Measurements from ENCODE around the gene ABCB9.
A peak's percentile ranks its signal among the peaks of the same experiment; 100 is the strongest.

ABCB9 gene

DNA sequence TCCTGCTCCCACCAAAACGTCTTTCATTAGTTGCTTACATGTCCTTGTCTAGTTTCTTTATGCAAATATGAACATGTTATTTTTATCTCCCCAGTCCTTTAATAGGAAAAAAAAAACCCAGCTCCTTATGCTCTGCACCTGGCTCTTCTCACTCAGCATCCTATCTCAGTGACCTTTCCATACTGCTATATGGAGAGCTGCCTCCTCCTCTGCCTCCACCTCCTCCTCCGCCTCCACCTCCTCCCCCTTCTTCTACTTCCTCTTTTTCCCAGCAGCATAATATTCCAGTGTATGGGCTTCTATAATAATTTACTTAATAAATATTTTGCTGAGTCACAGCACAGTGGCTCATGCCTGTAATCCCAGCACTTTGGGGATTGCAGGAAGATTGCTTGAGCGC lies 31.5 kb downstream of the ABCB9 start:
- Histone ChIP-seq H3K27me3 (ENCODE audit: control insufficient read depth, low read length) (no peaks in the 10 kb centered on the region), H3F3A (ENCODE audit: control insufficient read depth, insufficient read depth) (peaks cover 22% of the 10 kb centered on the region), H3K9me2 (replicated peaks; ENCODE audit: control insufficient read depth, low read length) (no peaks in the 10 kb centered on the region), H3K4me1 (ENCODE audit: control insufficient read depth, low read length) (peaks cover 71% of the 10 kb centered on the region), H3K4me2 (ENCODE audit: low read length) (peak overlapping the region; percentile 68), H4K20me1 (ENCODE audit: control insufficient read depth, insufficient read depth, low read depth, low read length) (no peaks in the 10 kb centered on the region), H3K4me3 (ENCODE audit: low read length) (peak overlapping the region; percentile 59; the same call in 1 of the 2 replicates), H3K27ac (ENCODE audit: low read depth, low read length) (peak overlapping the region; percentile 94), H3K9me3 (ENCODE audit: control insufficient read depth, insufficient read depth, low read length) (0 out of 2 replicates have a peak, but pooled peaks cover 3% of the 10 kb centered on the region), H3K79me2 (ENCODE audit: control insufficient read depth, low read length) (no peaks in the 10 kb centered on the region), H3K36me3 (ENCODE audit: control insufficient read depth, low read length) (no peaks in the 10 kb centered on the region)
- TF ChIP-seq, protein P1, sequence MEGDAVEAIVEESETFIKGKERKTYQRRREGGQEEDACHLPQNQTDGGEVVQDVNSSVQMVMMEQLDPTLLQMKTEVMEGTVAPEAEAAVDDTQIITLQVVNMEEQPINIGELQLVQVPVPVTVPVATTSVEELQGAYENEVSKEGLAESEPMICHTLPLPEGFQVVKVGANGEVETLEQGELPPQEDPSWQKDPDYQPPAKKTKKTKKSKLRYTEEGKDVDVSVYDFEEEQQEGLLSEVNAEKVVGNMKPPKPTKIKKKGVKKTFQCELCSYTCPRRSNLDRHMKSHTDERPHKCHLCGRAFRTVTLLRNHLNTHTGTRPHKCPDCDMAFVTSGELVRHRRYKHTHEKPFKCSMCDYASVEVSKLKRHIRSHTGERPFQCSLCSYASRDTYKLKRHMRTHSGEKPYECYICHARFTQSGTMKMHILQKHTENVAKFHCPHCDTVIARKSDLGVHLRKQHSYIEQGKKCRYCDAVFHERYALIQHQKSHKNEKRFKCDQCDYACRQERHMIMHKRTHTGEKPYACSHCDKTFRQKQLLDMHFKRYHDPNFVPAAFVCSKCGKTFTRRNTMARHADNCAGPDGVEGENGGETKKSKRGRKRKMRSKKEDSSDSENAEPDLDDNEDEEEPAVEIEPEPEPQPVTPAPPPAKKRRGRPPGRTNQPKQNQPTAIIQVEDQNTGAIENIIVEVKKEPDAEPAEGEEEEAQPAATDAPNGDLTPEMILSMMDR (IDR thresholded peaks at IDR 0.05; ENCODE audit: low read depth, low read length, poor library complexity, severe bottlenecking), result no peak
- TF ChIP-seq EZH2phosphoT487 (IDR thresholded peaks at IDR 0.05; ENCODE audit: borderline replicate concordance, low read length), result no peak

DNA sequence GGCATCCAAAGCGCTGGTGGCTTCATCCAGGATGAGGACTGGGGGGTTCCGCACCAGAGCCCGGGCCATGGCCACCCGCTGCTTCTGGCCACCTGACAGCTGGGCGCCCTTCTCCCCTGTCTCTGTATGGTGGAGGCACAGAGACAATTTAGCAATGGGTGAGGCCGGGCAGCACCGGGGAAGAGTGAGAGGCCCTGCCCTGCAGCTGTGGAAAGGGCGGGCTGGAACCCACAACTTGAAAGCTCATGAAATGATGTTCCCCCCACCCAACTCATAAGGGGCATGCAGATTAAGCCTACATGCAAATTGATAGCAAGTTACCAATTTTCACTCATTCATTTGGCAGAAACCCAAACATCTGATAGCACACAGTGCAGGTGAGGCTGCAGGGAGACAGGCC lies 34.1 kb downstream of the ABCB9 start:
- Histone ChIP-seq H3K27me3 (ENCODE audit: control insufficient read depth, low read length) (no peaks in the 10 kb centered on the region), H3K36me3 (ENCODE audit: control insufficient read depth, low read length) (no peaks in the 10 kb centered on the region), H3K4me1 (ENCODE audit: control insufficient read depth, low read length) (peaks cover 73% of the 10 kb centered on the region)

DNA sequence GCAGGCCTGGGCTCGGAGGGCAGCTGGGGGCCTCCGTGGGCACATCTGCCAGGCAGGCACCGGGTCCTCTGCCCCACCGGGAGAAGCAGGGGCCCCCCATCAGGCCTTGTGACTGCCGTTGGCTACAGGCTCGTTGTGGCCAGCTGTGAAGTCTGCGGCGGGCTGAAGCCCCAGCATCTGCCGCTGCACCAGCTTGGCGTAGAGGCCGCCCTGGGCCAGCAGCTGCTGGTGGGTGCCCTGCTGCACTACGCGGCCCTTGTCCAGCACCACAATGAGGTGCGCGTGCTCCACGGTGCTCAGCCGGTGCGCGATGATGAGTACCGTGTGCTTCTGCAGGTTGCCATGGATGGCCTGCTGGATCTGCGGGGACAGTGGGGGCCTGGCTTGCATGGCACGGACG lies 36.5 kb downstream of the ABCB9 start:
- Histone ChIP-seq H3K79me2 (ENCODE audit: control insufficient read depth, low read length) (no peaks in the 10 kb centered on the region), H3K36me3 (ENCODE audit: control insufficient read depth, low read length) (no peaks in the 10 kb centered on the region), H3K27ac (ENCODE audit: low read depth, low read length) (no peak overlapping the region), H3K27me3 (ENCODE audit: control insufficient read depth, low read length) (no peaks in the 10 kb centered on the region), H3K4me3 (ENCODE audit: low read length) (no peak overlapping the region), H3K9me3 (ENCODE audit: control insufficient read depth, insufficient read depth, low read length) (no peaks in the 10 kb centered on the region), H3K9me2 (replicated peaks; ENCODE audit: control insufficient read depth, low read length) (no peaks in the 10 kb centered on the region), H4K20me1 (ENCODE audit: control insufficient read depth, insufficient read depth, low read depth, low read length) (no peaks in the 10 kb centered on the region), H3K4me2 (ENCODE audit: low read length) (no peak overlapping the region), H3K4me1 (ENCODE audit: control insufficient read depth, low read length) (peaks cover 60% of the 10 kb centered on the region), H3F3A (ENCODE audit: control insufficient read depth, insufficient read depth) (peaks cover 16% of the 10 kb centered on the region)
- TF ChIP-seq, protein P1 (IDR thresholded peaks at IDR 0.05; ENCODE audit: low read depth, low read length, poor library complexity, severe bottlenecking), result no peak
- no peak for TF ChIP-seq EZH2phosphoT487 (IDR thresholded peaks at IDR 0.05; ENCODE audit: borderline replicate concordance, low read length)

More for the DNA sequence above, 34.1 kb downstream of the ABCB9 start:
- Histone ChIP-seq H4K20me1 (ENCODE audit: control insufficient read depth, insufficient read depth, low read depth, low read length) (no peaks in the 10 kb centered on the region), H3K9me3 (ENCODE audit: control insufficient read depth, insufficient read depth, low read length) (0 out of 2 replicates have a peak, but pooled peaks cover 3% of the 10 kb centered on the region), H3K79me2 (ENCODE audit: control insufficient read depth, low read length) (no peaks in the 10 kb centered on the region), H3F3A (ENCODE audit: control insufficient read depth, insufficient read depth) (peaks cover 22% of the 10 kb centered on the region), H3K4me3 (ENCODE audit: low read length) (peak overlapping the region; percentile 54), H3K9me2 (replicated peaks; ENCODE audit: control insufficient read depth, low read length) (no peaks in the 10 kb centered on the region), H3K27ac (ENCODE audit: low read depth, low read length) (peak overlapping the region; percentile 94), H3K4me2 (ENCODE audit: low read length) (peak overlapping the region; percentile 55)
- TF ChIP-seq, protein P1 (IDR thresholded peaks at IDR 0.05; ENCODE audit: low read depth, low read length, poor library complexity, severe bottlenecking), result no peak
- TF ChIP-seq EZH2phosphoT487 (IDR thresholded peaks at IDR 0.05; ENCODE audit: borderline replicate concordance, low read length), result no peak

Data from DOHH2 (cell line).